Gastroesophageal sphincter (tissue), 3 donors: ENCODE results near the gene PA2G4.

Experiments
- CTCF ChIP-seq, 4 experiments: fragments of 200-600 bp in 2 of 4; fragments of 450-650 bp in 2 of 4; sonication (generic) in 1 of 4; IDR thresholded peaks; one replicate each; pipeline ENCODE4 v1.5.1; 2017 to 2019; ENCODE audit warnings: antibody characterized with exemption in 4 of 4, mild to moderate bottlenecking in 2 of 4, moderate library complexity in 2 of 4
- EP300 ChIP-seq: sonication (generic); formaldehyde crosslinking; IDR thresholded peaks from one replicate; pipeline ENCODE4 v1.6.1; 2017; ENCODE audit warnings: antibody characterized with exemption, mild to moderate bottlenecking
- POLR2A ChIP-seq, 2 donors: fragments of 450-650 bp; IDR thresholded peaks; one replicate each; pipeline ENCODE4 v1.6.1; 2017; ENCODE audit warnings: antibody characterized with exemption in 2 of 2, mild to moderate bottlenecking in 2 of 2, moderate library complexity in 1 of 2
- POLR2AphosphoS5 ChIP-seq: sonication (generic); formaldehyde crosslinking; IDR thresholded peaks from one replicate; pipeline ENCODE4 v1.6.1; 2017; ENCODE audit warnings: antibody characterized with exemption

- TF ChIP-seq POLR2A (IDR thresholded peaks at IDR 0.05) = no peak
- no peak for TF ChIP-seq CTCF (IDR thresholded peaks at IDR 0.05)
- TF ChIP-seq POLR2AphosphoS5 = no peak
- TF ChIP-seq EP300 = no peak
Observed at GRCh38 chr12:56118688-56119357, 14.5 kb downstream of the PA2G4 start.
